Prostate gland (tissue), 2 donors: ENCODE data around the gene ATXN10. TPM values are rescaled to one million over a fixed set of nuclear protein-coding genes. Genes with fewer than 3 reads are reported as not detected.

Experiments used
- DNase-seq: peaks from one replicate; pipeline ENCODE4 v3.0.0-alpha.2; 2019; ENCODE audit warnings: low spot score
- H3K27ac ChIP-seq, 2 donors: fragments of 200-600 bp; sonication (generic); 2 replicates each; pipeline ENCODE4 v1.5.1; 2017 to 2019
- H3K27me3 ChIP-seq: fragments of 200-600 bp; sonication (generic); replicated peaks from 2 replicates; pipeline ENCODE4 v1.5.1; 2019; ENCODE audit not compliant: insufficient read depth
- H3K36me3 ChIP-seq, 2 donors: fragments of 200-600 bp; sonication (generic); 1 replicate in 1 of 2; 2 replicates in 1 of 2; pipeline versions ENCODE4 v1.5.1 to v1.8.1; 2017 to 2019
- H3K4me1 ChIP-seq: fragments of 200-600 bp; sonication (generic); replicated peaks from 2 replicates; pipeline ENCODE4 v1.5.1; 2019
- H3K4me3 ChIP-seq, 2 donors: fragments of 200-600 bp; sonication (generic); 2 replicates each; pipeline ENCODE4 v1.5.1; 2017 to 2019
- H3K9me3 ChIP-seq: fragments of 200-600 bp; sonication (generic); 2 replicates; pipeline ENCODE4 v1.5.1; 2017
- POLR2A ChIP-seq: fragments of 450-650 bp; IDR thresholded peaks from one replicate; pipeline ENCODE4 v1.6.1; 2016; ENCODE audit warnings: antibody characterized with exemption, mild to moderate bottlenecking
- POLR2AphosphoS5 ChIP-seq: sonication (generic); formaldehyde crosslinking; IDR thresholded peaks from one replicate; pipeline ENCODE4 v1.6.1; 2017; ENCODE audit warnings: antibody characterized with exemption
- WGBS: methylation state at CpG from one replicate; pipeline ENCODE4 v1.1.5; 2018; 5-methylcytosine and 5-hydroxymethylcytosine counted together
- intact Hi-C: fragments of 100-400 bp; cut with DNase I; formaldehyde crosslinking; loops from one replicate; pipeline ENCODE4 v1.14.2; 2022
- total RNA-seq, 2 donors: library from RNA; depleted of rRNA; stranded (reverse); fragments of >200 nt; gene quantifications; one replicate each; pipeline ENCODE4 v1.1.0, GENCODE V29; 2016
- TF ChIP-seq, protein P1 (sequence below), 4 experiments: fragments of 200-600 bp in 2 of 4; fragments of 450-650 bp in 2 of 4; sonication (generic) in 2 of 4; IDR thresholded peaks; 1 replicate in 3 of 4; 2 replicates in 1 of 4; pipeline ENCODE4 v1.5.1; 2016 to 2019; ENCODE audit warnings: antibody characterized with exemption in 4 of 4, mild to moderate bottlenecking in 2 of 4, moderate library complexity in 2 of 4

The ATXN10 gene
- total RNA-seq, 2 donors from 2014 or later: 125 to 148 TPM

DNA sequence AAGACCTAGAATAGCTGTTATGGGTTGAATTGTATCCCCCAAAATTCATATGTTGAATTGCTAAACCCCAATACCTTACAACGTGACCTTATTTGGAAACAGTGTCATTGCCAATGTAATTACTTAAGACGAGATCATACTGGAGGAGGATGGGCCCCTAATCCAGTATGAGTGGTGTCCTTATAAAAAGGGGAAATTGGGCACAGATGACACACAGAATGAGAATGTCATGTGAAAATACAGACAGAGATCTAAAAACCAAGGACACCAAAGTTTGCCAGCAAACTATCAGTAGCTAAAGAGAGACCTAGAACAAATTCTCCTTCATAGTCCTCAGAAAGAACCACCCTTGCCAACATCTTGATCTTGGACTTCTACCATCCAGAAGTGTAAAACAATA, 127.7 kb downstream of the ATXN10 start:
- Histone ChIP-seq H3K36me3 (no peaks in the 10 kb centered on the region), H3K4me1 (no peaks in the 10 kb centered on the region), H3K27me3 (no peaks in the 10 kb centered on the region), H3K4me3 (no peak overlapping the region), H3K27ac (no peak overlapping the region), H3K9me3 (peaks cover 3% of the 10 kb centered on the region)
- no peak for TF ChIP-seq POLR2A
- TF ChIP-seq, protein P1, sequence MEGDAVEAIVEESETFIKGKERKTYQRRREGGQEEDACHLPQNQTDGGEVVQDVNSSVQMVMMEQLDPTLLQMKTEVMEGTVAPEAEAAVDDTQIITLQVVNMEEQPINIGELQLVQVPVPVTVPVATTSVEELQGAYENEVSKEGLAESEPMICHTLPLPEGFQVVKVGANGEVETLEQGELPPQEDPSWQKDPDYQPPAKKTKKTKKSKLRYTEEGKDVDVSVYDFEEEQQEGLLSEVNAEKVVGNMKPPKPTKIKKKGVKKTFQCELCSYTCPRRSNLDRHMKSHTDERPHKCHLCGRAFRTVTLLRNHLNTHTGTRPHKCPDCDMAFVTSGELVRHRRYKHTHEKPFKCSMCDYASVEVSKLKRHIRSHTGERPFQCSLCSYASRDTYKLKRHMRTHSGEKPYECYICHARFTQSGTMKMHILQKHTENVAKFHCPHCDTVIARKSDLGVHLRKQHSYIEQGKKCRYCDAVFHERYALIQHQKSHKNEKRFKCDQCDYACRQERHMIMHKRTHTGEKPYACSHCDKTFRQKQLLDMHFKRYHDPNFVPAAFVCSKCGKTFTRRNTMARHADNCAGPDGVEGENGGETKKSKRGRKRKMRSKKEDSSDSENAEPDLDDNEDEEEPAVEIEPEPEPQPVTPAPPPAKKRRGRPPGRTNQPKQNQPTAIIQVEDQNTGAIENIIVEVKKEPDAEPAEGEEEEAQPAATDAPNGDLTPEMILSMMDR (IDR thresholded peaks at IDR 0.05): no peak
- TF ChIP-seq POLR2AphosphoS5: no peak
- intact Hi-C loops: no loop called here
- no peak for DNase-seq
- WGBS: 98% methylated on average over 2 of the region's 2 CpGs

DNA sequence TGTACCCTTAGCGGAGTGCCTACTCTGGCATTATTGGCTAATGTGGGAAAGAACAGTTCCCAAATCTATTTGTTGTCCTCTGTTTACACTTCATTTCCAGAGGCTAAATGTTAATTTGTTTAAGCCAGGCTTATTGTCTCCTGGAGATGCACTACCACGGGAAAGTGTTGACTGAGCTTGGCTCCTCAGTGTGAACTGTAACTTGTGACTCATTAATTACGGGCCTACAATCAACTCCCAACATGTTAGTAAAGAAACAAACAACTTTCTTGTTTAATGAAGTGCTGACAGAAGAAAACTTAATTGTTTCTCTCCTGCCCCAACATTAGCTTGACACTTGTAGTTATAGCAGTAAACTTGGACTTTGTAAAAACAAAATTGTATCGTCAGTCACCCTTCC, 130.4 kb downstream of the ATXN10 start:
- TF ChIP-seq POLR2AphosphoS5 (no peak), POLR2A (no peak)
- TF ChIP-seq, protein P1 (IDR thresholded peaks at IDR 0.05): no peak
- no peak overlapping the region for H3K27ac ChIP-seq
- intact Hi-C loops: no loop called here
- no peak overlapping the region for H3K4me3 ChIP-seq
- H3K27me3 ChIP-seq: no peaks in the 10 kb centered on the region
- no peaks in the 10 kb centered on the region for H3K4me1 ChIP-seq
- WGBS: 80% methylated on average over 4 of the region's 4 CpGs
- H3K36me3 ChIP-seq: no peaks in the 10 kb centered on the region
- no peaks in the 10 kb centered on the region for H3K9me3 ChIP-seq
- DNase-seq: no peak

DNA sequence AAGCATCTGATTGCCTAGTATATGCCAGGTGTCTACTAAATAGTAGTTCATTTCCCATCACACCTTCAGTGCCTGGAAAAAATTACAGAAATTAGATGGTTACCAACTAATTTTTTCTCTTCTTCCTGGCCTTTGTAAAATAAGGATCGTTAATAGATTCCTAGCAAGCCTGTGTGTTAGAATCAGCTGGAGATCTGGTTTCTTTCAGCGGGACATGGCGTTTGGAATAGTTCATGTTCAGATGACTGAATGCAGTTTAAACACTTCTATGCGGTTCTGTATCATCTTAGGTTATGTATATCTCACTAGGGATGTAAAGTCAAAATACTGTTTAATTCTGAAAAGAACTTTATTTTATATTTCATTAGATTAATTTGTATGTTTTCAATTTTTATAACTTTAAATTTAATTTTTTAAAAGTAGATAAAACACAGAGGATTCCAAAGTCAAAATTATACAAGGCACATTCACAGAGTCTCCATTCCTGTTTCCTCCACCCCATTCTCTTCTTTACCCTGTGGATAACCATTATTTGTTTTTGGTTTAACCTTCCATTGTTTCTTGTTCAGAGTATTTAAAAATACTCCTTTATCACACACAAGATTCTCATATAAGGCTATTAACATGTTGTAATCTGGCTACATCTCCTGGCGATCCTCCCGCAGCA, 132.8 kb downstream of the ATXN10 start:
- intact Hi-C loops: no loop called here
- Histone ChIP-seq H3K36me3 (no peaks in the 10 kb centered on the region), H3K9me3 (no peaks in the 10 kb centered on the region), H3K4me3 (no peak overlapping the region), H3K4me1 (no peaks in the 10 kb centered on the region), H3K27me3 (no peaks in the 10 kb centered on the region), H3K27ac (no peak overlapping the region)
- no peak for DNase-seq
- TF ChIP-seq, protein P1 (IDR thresholded peaks at IDR 0.05): no peak
- no peak for TF ChIP-seq POLR2AphosphoS5
- TF ChIP-seq POLR2A: no peak
- WGBS: 84% methylated on average over 6 of the region's 6 CpGs

DNA sequence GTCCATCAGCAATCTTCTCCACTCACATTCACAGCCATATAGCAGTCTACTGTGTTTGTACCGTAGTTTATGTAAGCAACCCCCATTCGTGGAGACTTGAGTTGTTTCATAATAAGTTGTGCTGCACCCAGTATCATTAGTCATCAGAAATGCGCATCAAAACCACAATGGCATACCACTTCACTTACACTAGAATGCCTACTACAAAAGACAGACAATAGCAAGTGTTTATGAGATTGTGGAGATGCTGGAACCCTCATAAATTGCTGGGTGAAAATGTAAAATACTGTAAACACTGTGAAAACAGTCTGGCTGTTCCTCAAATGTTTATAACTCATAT, 133.3 kb downstream of the ATXN10 start:
- Histone ChIP-seq H3K36me3 (no peaks in the 10 kb centered on the region), H3K27ac (no peak overlapping the region), H3K9me3 (no peaks in the 10 kb centered on the region), H3K27me3 (no peaks in the 10 kb centered on the region), H3K4me3 (no peak overlapping the region), H3K4me1 (no peaks in the 10 kb centered on the region)
- 55% methylated on average over 3 of the region's 3 CpGs for WGBS
- intact Hi-C loops: no loop called here
- no peak for DNase-seq
- TF ChIP-seq POLR2AphosphoS5 (no peak), POLR2A (no peak)
- TF ChIP-seq, protein P1 (IDR thresholded peaks at IDR 0.05): no peak

DNA sequence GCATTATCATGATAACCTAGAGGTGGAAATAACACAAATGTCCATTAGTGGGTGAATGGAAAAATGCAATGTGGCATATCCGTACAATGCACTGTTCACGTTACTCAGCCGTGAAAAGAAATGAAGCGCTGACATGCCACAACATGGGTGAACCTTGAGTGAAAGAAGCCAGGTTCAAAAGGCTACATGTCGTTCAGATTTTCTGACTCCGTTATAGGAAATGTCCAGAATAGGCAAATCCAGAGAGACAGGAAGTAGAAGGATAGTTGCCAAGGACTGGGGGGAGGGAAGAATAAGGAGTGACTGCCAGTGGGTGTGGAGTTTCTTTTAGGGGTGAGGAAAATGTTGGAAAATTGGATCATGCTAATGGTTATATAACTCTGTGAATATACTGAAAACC, 133.8 kb downstream of the ATXN10 start:
- no peak for DNase-seq
- H3K4me3 ChIP-seq: no peak overlapping the region
- no peak for TF ChIP-seq POLR2AphosphoS5
- TF ChIP-seq POLR2A: no peak
- TF ChIP-seq, protein P1 (IDR thresholded peaks at IDR 0.05): no peak
- H3K36me3 ChIP-seq: no peaks in the 10 kb centered on the region
- no peaks in the 10 kb centered on the region for H3K4me1 ChIP-seq
- no peak overlapping the region for H3K27ac ChIP-seq
- whole genome bisulfite sequencing: 89% methylated on average over 6 of the region's 6 CpGs
- H3K27me3 ChIP-seq: no peaks in the 10 kb centered on the region
- H3K9me3 ChIP-seq: no peaks in the 10 kb centered on the region
- intact Hi-C loops: no loop called here
